H1 (cell line): ENCODE results near the gene ELFN1. TPM values are rescaled to one million over a fixed set of nuclear protein-coding genes. Genes with fewer than 3 reads are reported as not detected.

Experiments used
- CTCF ChIA-PET: fragments of 300-600 bp; sonication (Branson Sonifier 250); formaldehyde crosslinking; loops from one replicate; lab custom pipeline; 2021; ENCODE audit not compliant: partially characterized antibody; lab: Charles Lee
- POLR2A ChIA-PET: fragments of 300-600 bp; sonication (Branson Sonifier 250); formaldehyde crosslinking; loops from one replicate; lab custom pipeline; 2021; ENCODE audit warnings: inconsistent platforms; ENCODE audit not compliant: partially characterized antibody; lab: Charles Lee
- DNase-seq, 2 experiments: peaks; one replicate each; pipeline versions ENCODE4 v3.0.0 to v3.0.0-alpha.2; 2010 to 2022; ENCODE audit warnings: low spot score in 2 of 2, low read depth in 1 of 2, mixed read lengths in 1 of 2
- FAIRE-seq: peaks from 2 replicates; lab custom pipeline; 2011; peaks lifted over from hg19 to GRCh38; lab: Jason Lieb, UNC
- H2AFZ ChIP-seq: 2 replicates; pipeline ENCODE4 v1.8.1; 2012; ENCODE audit warnings: low read length, inconsistent platforms
- H2AK5ac ChIP-seq: 2 replicates; pipeline ENCODE4 v1.6.1; 2013; ENCODE audit warnings: low read depth, low read length
- H2BK120ac ChIP-seq: replicated peaks from 2 replicates; pipeline ENCODE3; 2013; ENCODE audit warnings: low read depth, low read length, inconsistent platforms
- H2BK12ac ChIP-seq: 2 replicates; pipeline ENCODE4 v1.6.1; 2013; ENCODE audit warnings: low read depth, low read length
- H2BK15ac ChIP-seq: 2 replicates; pipeline ENCODE4 v1.6.1; 2013; ENCODE audit warnings: low read length
- H2BK20ac ChIP-seq: 2 replicates; pipeline ENCODE4 v1.6.1; 2013; ENCODE audit warnings: low read length
- H2BK5ac ChIP-seq: 2 replicates; pipeline ENCODE4 v1.6.1; 2013; ENCODE audit warnings: low read depth, low read length
- H3K14ac ChIP-seq: 2 replicates; pipeline ENCODE4 v1.6.1; 2013; ENCODE audit warnings: inconsistent platforms; ENCODE audit not compliant: insufficient read length
- H3K18ac ChIP-seq: 2 replicates; pipeline ENCODE4 v1.6.1; 2013; ENCODE audit warnings: low read length; ENCODE audit errors: extremely low read depth
- H3K23ac ChIP-seq: 2 replicates; pipeline ENCODE4 v1.6.1; 2013; ENCODE audit warnings: inconsistent platforms; ENCODE audit not compliant: insufficient read length
- H3K23me2 ChIP-seq: 2 replicates; pipeline ENCODE4 v1.6.1; 2013; ENCODE audit warnings: low read depth, low read length
- H3K27ac ChIP-seq: 2 replicates; pipeline ENCODE4 v1.6.1; 2011; ENCODE audit warnings: low read depth, low read length, inconsistent platforms
- H3K27me3 ChIP-seq, 4 experiments: replicated peaks in 1 of 4; 1 replicate in 1 of 4; 2 replicates in 3 of 4; pipeline versions ENCODE4 v1.6.1 to v1.8.1; 2011 to 2013; ENCODE audit warnings: low read length in 3 of 4, mild to moderate bottlenecking in 3 of 4, inconsistent platforms in 2 of 4, mixed read lengths in 2 of 4, moderate library complexity in 1 of 4; ENCODE audit not compliant: control insufficient read depth in 3 of 4, insufficient read depth in 3 of 4; ENCODE audit errors: extremely low read depth in 1 of 4
- H3K36me3 ChIP-seq, 4 experiments: 2 replicates each; pipeline versions ENCODE4 v1.6.1 to v1.8.1; 2011 to 2013; ENCODE audit warnings: mild to moderate bottlenecking in 4 of 4, low read length in 3 of 4, moderate library complexity in 2 of 4, control low read depth in 1 of 4, inconsistent platforms in 1 of 4; ENCODE audit not compliant: insufficient read depth in 4 of 4, control insufficient read depth in 2 of 4
- H3K4ac ChIP-seq: replicated peaks from 2 replicates; pipeline ENCODE3; 2013; ENCODE audit warnings: low read length, low read depth, mixed read lengths, inconsistent platforms; ENCODE audit not compliant: insufficient read length
- H3K4me1 ChIP-seq, 4 experiments: replicated peaks in 1 of 4; 1 replicate in 1 of 4; 2 replicates in 3 of 4; pipeline versions ENCODE4 v1.6.1 to v1.8.1; 2011 to 2013; ENCODE audit warnings: low read length in 3 of 4, inconsistent platforms in 2 of 4, mixed read lengths in 1 of 4; ENCODE audit not compliant: insufficient read depth in 4 of 4, control insufficient read depth in 3 of 4
- H3K4me2 ChIP-seq, 2 experiments: 2 replicates each; pipeline versions ENCODE4 v1.6.1 to v1.8.1; 2011 to 2013; ENCODE audit warnings: low read depth in 2 of 2, low read length in 2 of 2, control low read depth in 1 of 2, inconsistent platforms in 1 of 2, mild to moderate bottlenecking in 1 of 2; ENCODE audit not compliant: insufficient read depth in 1 of 2
- H3K4me3 ChIP-seq, 4 experiments: fragments of 200-600, 300-600 bp in 1 of 4; sonication (generic), shearing (Covaris generic), sonication (Bioruptor Twin) in 1 of 4; 2 replicates each; pipeline versions ENCODE4 v1.5.1 to v1.8.1; 2011 to 2016; ENCODE audit warnings: low read length in 4 of 4, low read depth in 3 of 4, control low read depth in 2 of 4, inconsistent platforms in 2 of 4, mild to moderate bottlenecking in 2 of 4, mixed read lengths in 1 of 4, moderate library complexity in 1 of 4; ENCODE audit not compliant: insufficient read depth in 2 of 4; ENCODE audit errors: extremely low read depth in 1 of 4
- H3K56ac ChIP-seq: replicated peaks from 2 replicates; pipeline ENCODE3; 2013; ENCODE audit warnings: low read depth, mild to moderate bottlenecking, mixed read lengths, low read length, inconsistent platforms; ENCODE audit not compliant: insufficient read length
- H3K79me1 ChIP-seq: 2 replicates; pipeline ENCODE4 v1.6.1; 2013; ENCODE audit warnings: low read depth, low read length, control low read depth
- H3K79me2 ChIP-seq, 2 experiments: 2 replicates each; pipeline versions ENCODE4 v1.6.1 to v1.8.1; 2012 to 2013; ENCODE audit warnings: low read length in 2 of 2, mild to moderate bottlenecking in 2 of 2, inconsistent platforms in 1 of 2; ENCODE audit not compliant: insufficient read depth in 2 of 2, control insufficient read depth in 1 of 2
- H3K9ac ChIP-seq, 4 experiments: replicated peaks in 1 of 4; 1 replicate in 1 of 4; 2 replicates in 3 of 4; pipeline versions ENCODE4 v1.6.1 to v1.8.1; 2011 to 2013; ENCODE audit warnings: low read depth in 3 of 4, low read length in 3 of 4, control low read depth in 2 of 4, mild to moderate bottlenecking in 2 of 4, moderate library complexity in 2 of 4, inconsistent platforms in 1 of 4; ENCODE audit errors: extremely low read depth in 1 of 4
- H3K9me3 ChIP-seq, 2 experiments: 2 replicates each; pipeline versions ENCODE4 v1.6.1 to v1.8.1; 2012 to 2013; ENCODE audit warnings: mild to moderate bottlenecking in 2 of 2, moderate library complexity in 2 of 2, control low read depth in 1 of 2, inconsistent platforms in 1 of 2, low read depth in 1 of 2, low read length in 1 of 2, mixed read lengths in 1 of 2; ENCODE audit not compliant: insufficient read depth in 2 of 2
- H4K20me1 ChIP-seq, 2 experiments: replicated peaks in 1 of 2; 2 replicates each; pipeline versions ENCODE3 to v1.8.1; 2011 to 2013; ENCODE audit warnings: inconsistent platforms in 2 of 2, low read length in 2 of 2, mild to moderate bottlenecking in 1 of 2; ENCODE audit not compliant: insufficient read depth in 2 of 2, control insufficient read depth in 1 of 2
- H4K5ac ChIP-seq: 2 replicates; pipeline ENCODE4 v1.6.1; 2013; ENCODE audit warnings: low read length, low read depth, mixed read lengths, inconsistent platforms; ENCODE audit not compliant: insufficient read length
- H4K8ac ChIP-seq: 2 replicates; pipeline ENCODE4 v1.8.0; 2013; ENCODE audit warnings: mild to moderate bottlenecking, moderate library complexity, low read length, inconsistent platforms; ENCODE audit not compliant: insufficient read depth; ENCODE audit errors: extremely low read depth
- H4K91ac ChIP-seq: replicated peaks from 2 replicates; pipeline ENCODE3; 2013; ENCODE audit warnings: low read length, mixed read lengths, inconsistent platforms; ENCODE audit not compliant: insufficient read length
- TAF7 ChIP-seq: optimal IDR thresholded peaks from 2 replicates; pipeline ENCODE3; 2011; ENCODE audit warnings: low read depth, mild to moderate bottlenecking, inconsistent platforms, low read length, moderate library complexity, borderline replicate concordance
- TBP ChIP-seq: IDR thresholded peaks from 2 replicates; pipeline ENCODE4 v1.6.1; 2011; ENCODE audit warnings: low read depth, low read length, improper control_type of control experiment
- WGBS, 2 experiments: shearing (Covaris generic) in 1 of 2; methylation state at CpG; one replicate each; pipeline versions ENCODE4 v1.1.6 to v1.1.7; 2013 to 2015; ENCODE audit warnings: low lambda C conversion rate in 2 of 2, mixed read lengths in 2 of 2, inconsistent platforms in 1 of 2, low coverage in 1 of 2, missing lambda C conversion rate in 1 of 2; ENCODE audit not compliant: insufficient replicate concordance in 2 of 2, insufficient coverage in 1 of 2, insufficient read length in 1 of 2; ENCODE audit errors: extremely low coverage in 1 of 2, missing lambda C conversion rate in 1 of 2; 5-methylcytosine and 5-hydroxymethylcytosine counted together
- polyA plus RNA-seq, 7 experiments: library from polyadenylated mRNA; depleted of rRNA in 3 of 7; stranded (reverse) in 5 of 7; unstranded in 2 of 7; fragments of >200 nt in 5 of 7; fragments of 200-250 nt in 2 of 7; gene quantifications; 1 replicate in 5 of 7; 2 replicates in 1 of 7; 4 replicates in 1 of 7; pipeline versions ENCODE4 v1.2.1 to v1.2.3, GENCODE V29; 2011 to 2013; ENCODE audit warnings: missing spikeins in 2 of 7, mixed read lengths in 2 of 7
- total RNA-seq: library from RNA; stranded (reverse); fragmentation: NEBNext Ultra II Directional; extraction: Animal tissue kit (Norgen Biotek cat#: 25700); gene quantifications from 2 replicates; pipeline ENCODE4 v1.2.1, GENCODE V29; 2021

Gene ELFN1
- total and polyA plus RNA-seq, 2 of the 8 experiments (the other 6 are each of a cell fraction or from before 2014, with no cell fraction given), result 2.0 to 4.5 TPM

DNA sequence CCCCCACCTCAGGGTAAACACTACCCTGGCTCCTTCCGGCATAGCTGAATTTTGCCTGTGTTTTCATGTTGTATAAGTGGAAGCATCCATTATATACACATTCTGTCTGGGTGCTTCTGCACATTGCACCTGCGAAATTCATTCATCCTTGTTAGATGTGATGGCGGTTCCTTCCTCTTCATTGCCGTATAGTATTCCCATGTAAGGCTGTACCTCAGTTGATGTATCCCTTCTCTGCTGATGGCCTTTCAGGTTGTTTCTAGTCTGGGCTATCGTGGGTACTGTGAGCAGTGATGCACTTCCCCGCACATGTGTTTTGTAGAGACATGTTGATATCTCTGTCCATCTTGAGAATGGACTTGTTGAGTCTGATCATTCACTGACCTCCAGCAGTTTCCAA, 28.9 kb downstream of the ELFN1 start:
- DNase-seq (no peak), FAIRE-seq (no peak)
- Histone ChIP-seq H2BK15ac (no peak overlapping the region), H2BK5ac (no peak overlapping the region), H3K18ac (no peak overlapping the region), H4K91ac (no peak overlapping the region), H4K5ac (no peak overlapping the region), H2AK5ac (no peak overlapping the region), H3K9ac (no peak overlapping the region), H3K4me2 (no peak overlapping the region), H3K23ac (no peak overlapping the region), H3K36me3 (no peaks in the 10 kb centered on the region; a peak in 1 of 8 replicates), H3K79me2 (no peaks in the 10 kb centered on the region), H3K56ac (no peak overlapping the region), H3K4ac (no peak overlapping the region), H4K20me1 (no peaks in the 10 kb centered on the region), H2BK12ac (no peak overlapping the region), H4K8ac (no peak overlapping the region), H3K27me3 (peaks cover 0 to 4% (median 2%) of the 10 kb centered on the region in 4 experiments; a peak in 2 of 7 replicates), H2BK20ac (no peak overlapping the region), H3K79me1 (no peaks in the 10 kb centered on the region), H3K14ac (no peak overlapping the region), H3K23me2 (no peaks in the 10 kb centered on the region), H2AFZ (no peak overlapping the region), H3K27ac (no peak overlapping the region), H3K9me3 (peaks cover 5 to 8% of the 10 kb centered on the region in 2 experiments), H3K4me3 (no peak overlapping the region), H3K4me1 (peaks cover 7 to 15% (median 10%) of the 10 kb centered on the region in 4 experiments), H2BK120ac (no peak overlapping the region)
- WGBS, 2 experiments, result 88% methylated on average over 6 of the region's 6 CpGs; no CpG with 5 or more reads in 1 of the 2 experiments
- no peak for TF ChIP-seq TBP
- TF ChIP-seq TAF7, result no peak
- POLR2A ChIA-PET, result no interaction called here
- CTCF ChIA-PET, result interaction anchor here (5.0 kb wide), 1 partner anchor 11 kb away, joined by 21 read pairs; no protein-coding TSS in a partner anchor
